Astrocyte (in vitro differentiated cells and primary cell): Measurements from ENCODE around the gene PDGFRB. TPM values are rescaled to one million over a fixed set of nuclear protein-coding genes. Genes with fewer than 3 reads are reported as not detected.

Experiments
- DNase-seq: peaks from one replicate; pipeline ENCODE4 v3.0.0-alpha.2; 2010; ENCODE audit warnings: low read depth
- FAIRE-seq: peaks from 2 replicates; lab custom pipeline; 2011; peaks lifted over from hg19 to GRCh38; lab: Jason Lieb, UNC
- H2AFZ ChIP-seq: 2 replicates; pipeline ENCODE4 v1.6.0; 2012; ENCODE audit warnings: low read depth, low read length, inconsistent platforms
- H3K27ac ChIP-seq: 2 replicates; pipeline ENCODE4 v1.5.1; 2011; ENCODE audit warnings: low read depth, low read length, inconsistent platforms
- H3K27me3 ChIP-seq: 2 replicates; pipeline ENCODE4 v1.6.0; 2011; ENCODE audit warnings: low read length, inconsistent platforms; ENCODE audit not compliant: insufficient read depth
- H3K36me3 ChIP-seq: 2 replicates; pipeline ENCODE4 v1.5.1; 2011; ENCODE audit warnings: low read length, inconsistent platforms; ENCODE audit not compliant: insufficient read depth
- H3K4me1 ChIP-seq: 2 replicates; pipeline ENCODE4 v1.5.1; 2011; ENCODE audit warnings: low read length, inconsistent platforms; ENCODE audit not compliant: insufficient read depth
- H3K4me2 ChIP-seq: 2 replicates; pipeline ENCODE4 v1.6.0; 2012; ENCODE audit warnings: low read length, inconsistent platforms
- H3K4me3 ChIP-seq: 2 replicates; pipeline ENCODE4 v1.5.1; 2011; ENCODE audit warnings: low read depth, mild to moderate bottlenecking, low read length, inconsistent platforms; ENCODE audit not compliant: insufficient read depth
- H3K79me2 ChIP-seq: 2 replicates; pipeline ENCODE4 v1.6.0; 2012; ENCODE audit warnings: mild to moderate bottlenecking, low read length, inconsistent platforms; ENCODE audit not compliant: insufficient read depth
- H3K9ac ChIP-seq: 2 replicates; pipeline ENCODE4 v1.6.0; 2012; ENCODE audit warnings: mild to moderate bottlenecking, low read length, inconsistent platforms
- H3K9me3 ChIP-seq: 2 replicates; pipeline ENCODE4 v1.5.1; 2012; ENCODE audit warnings: low read depth, mild to moderate bottlenecking, low read length, inconsistent platforms; ENCODE audit not compliant: insufficient read depth
- H4K20me1 ChIP-seq: 2 replicates; pipeline ENCODE4 v1.6.0; 2012; ENCODE audit warnings: low read length, inconsistent platforms; ENCODE audit not compliant: insufficient read depth
- H3K27ac Mint-ChIP-seq: one replicate; pipeline ENCODE4 v1.8.0; 2021; ENCODE audit warnings: mild to moderate bottlenecking, mixed read lengths; ENCODE audit not compliant: unreplicated experiment
- H3K27me3 Mint-ChIP-seq: one replicate; pipeline ENCODE4 v1.8.0; 2021; ENCODE audit warnings: low read depth, mixed read lengths; ENCODE audit not compliant: unreplicated experiment
- H3K36me3 Mint-ChIP-seq: one replicate; pipeline ENCODE4 v1.8.0; 2021; ENCODE audit warnings: low read depth, mixed read lengths; ENCODE audit not compliant: unreplicated experiment
- H3K4me1 Mint-ChIP-seq: one replicate; pipeline ENCODE4 v1.8.0; 2021; ENCODE audit warnings: low read depth, mixed read lengths; ENCODE audit not compliant: unreplicated experiment
- H3K4me3 Mint-ChIP-seq: one replicate; pipeline ENCODE4 v1.8.0; 2021; ENCODE audit warnings: mild to moderate bottlenecking, moderate library complexity, mixed read lengths; ENCODE audit not compliant: unreplicated experiment
- H3K9me3 Mint-ChIP-seq: one replicate; pipeline ENCODE4 v1.8.0; 2021; ENCODE audit warnings: mild to moderate bottlenecking, mixed read lengths; ENCODE audit not compliant: unreplicated experiment
- CTCF ChIP-seq: IDR thresholded peaks from 2 replicates; pipeline ENCODE4 v1.5.1; 2011; ENCODE audit warnings: low read depth, mild to moderate bottlenecking, inconsistent platforms, low read length, moderate library complexity; ENCODE audit not compliant: insufficient read depth
- EZH2 ChIP-seq: IDR thresholded peaks from 2 replicates; pipeline ENCODE4 v1.6.1; 2012; ENCODE audit warnings: mild to moderate bottlenecking, low read length, inconsistent platforms; ENCODE audit not compliant: insufficient read depth
- total RNA-seq: library from RNA; stranded (reverse); gene quantifications from 2 replicates; pipeline ENCODE4 v1.2.1, GENCODE V29; 2021

PDGFRB gene
- total RNA-seq, 1 donor from 2014 or later, result 78.8 TPM

GRCh38 chr5:150124111-150124557 lies 31.5 kb downstream of the PDGFRB start:
- Mint-ChIP-seq H3K36me3 (peaks cover 51% of the 10 kb centered on the region), H3K27ac (no peak overlapping the region), H3K4me1 (peaks cover 2% of the 10 kb centered on the region), H3K27me3 (peaks cover 2% of the 10 kb centered on the region), H3K9me3 (peaks cover 2% of the 10 kb centered on the region), H3K4me3 (no peak overlapping the region)
- H3K79me2 ChIP-seq, result no peaks in the 10 kb centered on the region
- no peak overlapping the region for H3K27ac ChIP-seq
- peaks cover 34% of the 10 kb centered on the region for H3K36me3 ChIP-seq
- no peak for FAIRE-seq
- no peak overlapping the region for H3K4me3 ChIP-seq
- H3K9ac ChIP-seq, result no peak overlapping the region
- no peaks in the 10 kb centered on the region for H3K27me3 ChIP-seq
- DNase-seq, result no peak
- H4K20me1 ChIP-seq, result no peaks in the 10 kb centered on the region
- no peak overlapping the region for H2AFZ ChIP-seq
- H3K4me1 ChIP-seq, result no peaks in the 10 kb centered on the region
- no peak for TF ChIP-seq CTCF
- no peak for TF ChIP-seq EZH2
- no peak overlapping the region for H3K4me2 ChIP-seq
- no peaks in the 10 kb centered on the region for H3K9me3 ChIP-seq

- Histone ChIP-seq H3K27me3 (no peaks in the 10 kb centered on the region), H3K4me2 (no peak overlapping the region), H3K4me3 (no peak overlapping the region), H3K79me2 (no peaks in the 10 kb centered on the region), H3K9me3 (no peaks in the 10 kb centered on the region), H3K9ac (no peak overlapping the region), H3K36me3 (peaks cover 34% of the 10 kb centered on the region), H2AFZ (no peak overlapping the region), H4K20me1 (no peaks in the 10 kb centered on the region), H3K4me1 (no peaks in the 10 kb centered on the region), H3K27ac (no peak overlapping the region)
- Mint-ChIP-seq H3K27me3 (peaks cover 2% of the 10 kb centered on the region), H3K36me3 (peaks cover 50% of the 10 kb centered on the region), H3K4me3 (no peak overlapping the region), H3K27ac (no peak overlapping the region), H3K9me3 (peaks cover 2% of the 10 kb centered on the region), H3K4me1 (peaks cover 2% of the 10 kb centered on the region)
- DNase-seq (no peak), FAIRE-seq (no peak)
- TF ChIP-seq EZH2 (no peak), CTCF (no peak)
Measured at GRCh38 chr5:150123542-150123941, 32.1 kb downstream of the PDGFRB start.

- FAIRE-seq (no peak), DNase-seq (no peak)
- Histone ChIP-seq H3K27ac (no peak overlapping the region), H3K9me3 (no peaks in the 10 kb centered on the region), H4K20me1 (no peaks in the 10 kb centered on the region), H2AFZ (no peak overlapping the region), H3K4me3 (no peak overlapping the region), H3K4me2 (no peak overlapping the region), H3K4me1 (no peaks in the 10 kb centered on the region), H3K9ac (no peak overlapping the region), H3K36me3 (peaks cover 40% of the 10 kb centered on the region), H3K79me2 (no peaks in the 10 kb centered on the region), H3K27me3 (no peaks in the 10 kb centered on the region)
- H3K27ac Mint-ChIP-seq, result no peak overlapping the region
- peaks cover 45% of the 10 kb centered on the region for H3K36me3 Mint-ChIP-seq
- H3K9me3 Mint-ChIP-seq, result peaks cover under 1% of the 10 kb centered on the region
- H3K27me3 Mint-ChIP-seq, result peaks cover 2% of the 10 kb centered on the region
- H3K4me1 Mint-ChIP-seq, result no peaks in the 10 kb centered on the region
- no peak for TF ChIP-seq EZH2
- TF ChIP-seq CTCF, result no peak
- H3K4me3 Mint-ChIP-seq, result no peak overlapping the region
Measured at GRCh38 chr5:150122536-150123481, 32.8 kb downstream of the PDGFRB start.
